DND-41 (cell line): ENCODE measurements around the gene NR1I2.

Source experiments
- ATAC-seq: fragments of 200-7000 bp; cut with Tn5 transposase; 3 replicates; pipeline ENCODE4 v1.9.1; 2021; ENCODE audit warnings: low read depth; ENCODE audit not compliant: insufficient read depth
- DNase-seq: peaks from one replicate; pipeline ENCODE4 v3.0.0-alpha.2; 2020
- H2AFZ ChIP-seq: 2 replicates; pipeline ENCODE4 v1.6.0; 2012; ENCODE audit warnings: low read depth, low read length
- H3K27ac ChIP-seq: 2 replicates; pipeline ENCODE4 v1.5.1; 2012; ENCODE audit warnings: low read length, inconsistent platforms
- H3K27me3 ChIP-seq: fragments of 200-600 bp; sonication (generic); 2 replicates; pipeline ENCODE4 v1.6.0; 2012; ENCODE audit warnings: low read length, mild to moderate bottlenecking, inconsistent platforms; ENCODE audit not compliant: insufficient read depth, poor library complexity
- H3K36me3 ChIP-seq: 2 replicates; pipeline ENCODE4 v1.5.1; 2012; ENCODE audit warnings: low read length, inconsistent platforms; ENCODE audit not compliant: insufficient read depth
- H3K4me1 ChIP-seq: 2 replicates; pipeline ENCODE4 v1.5.1; 2012; ENCODE audit warnings: mild to moderate bottlenecking, low read length; ENCODE audit not compliant: insufficient read depth
- H3K4me2 ChIP-seq: 2 replicates; pipeline ENCODE4 v1.6.0; 2012; ENCODE audit warnings: mild to moderate bottlenecking, moderate library complexity, low read length, inconsistent platforms; ENCODE audit not compliant: insufficient read depth
- H3K4me3 ChIP-seq, 2 experiments: fragments of 200-600 bp in 1 of 2; shearing (Covaris generic) in 1 of 2; 2 replicates each; pipeline ENCODE4 v1.5.1; 2012 to 2016; ENCODE audit warnings: inconsistent platforms in 2 of 2, low read length in 2 of 2, mild to moderate bottlenecking in 2 of 2, low read depth in 1 of 2, moderate library complexity in 1 of 2
- H3K79me2 ChIP-seq: 2 replicates; pipeline ENCODE4 v1.6.0; 2012; ENCODE audit warnings: low read length, inconsistent platforms; ENCODE audit not compliant: insufficient read depth
- H3K9ac ChIP-seq: 2 replicates; pipeline ENCODE4 v1.6.0; 2012; ENCODE audit warnings: low read depth, mild to moderate bottlenecking, inconsistent platforms, low read length, moderate library complexity
- H3K9me3 ChIP-seq: 2 replicates; pipeline ENCODE4 v1.5.1; 2012; ENCODE audit warnings: low read length, moderate library complexity, mild to moderate bottlenecking, inconsistent platforms; ENCODE audit not compliant: insufficient read depth, severe bottlenecking
- H4K20me1 ChIP-seq: 2 replicates; pipeline ENCODE4 v1.6.0; 2012; ENCODE audit warnings: low read length; ENCODE audit not compliant: insufficient read depth
- CTCF ChIP-seq: IDR thresholded peaks from 2 replicates; pipeline ENCODE4 v1.5.1; 2012; ENCODE audit warnings: borderline replicate concordance, low read length, moderate library complexity, mild to moderate bottlenecking; ENCODE audit not compliant: poor library complexity, severe bottlenecking; ENCODE audit errors: extremely low read depth
- EZH2 ChIP-seq: IDR thresholded peaks from 3 replicates; pipeline ENCODE4 v1.6.1; 2012; ENCODE audit warnings: borderline replicate concordance, low read depth, mild to moderate bottlenecking, moderate library complexity, low read length, inconsistent platforms; ENCODE audit not compliant: severe bottlenecking

Gene NR1I2

GRCh38 chr3:119862616-119863015 is 80.7 kb downstream of the NR1I2 start:
- no peak overlapping the region for H3K9ac ChIP-seq
- H3K79me2 ChIP-seq = no peaks in the 10 kb centered on the region
- no peaks in the 10 kb centered on the region for H3K27me3 ChIP-seq
- TF ChIP-seq CTCF = no peak
- TF ChIP-seq EZH2 = no peak
- no peak for ATAC-seq
- no peak overlapping the region for H3K4me3 ChIP-seq
- no peak for DNase-seq
- peaks cover 7% of the 10 kb centered on the region for H3K9me3 ChIP-seq
- peaks cover 71% of the 10 kb centered on the region for H3K36me3 ChIP-seq
- no peak overlapping the region for H3K4me2 ChIP-seq
- no peaks in the 10 kb centered on the region for H4K20me1 ChIP-seq
- H3K4me1 ChIP-seq = no peaks in the 10 kb centered on the region
- no peak overlapping the region for H2AFZ ChIP-seq
- H3K27ac ChIP-seq = no peak overlapping the region

- no peak overlapping the region for H3K4me3 ChIP-seq
- H3K79me2 ChIP-seq = no peaks in the 10 kb centered on the region
- no peaks in the 10 kb centered on the region for H3K9me3 ChIP-seq
- no peak overlapping the region for H3K4me2 ChIP-seq
- no peaks in the 10 kb centered on the region for H3K27me3 ChIP-seq
- H3K27ac ChIP-seq = no peak overlapping the region
- H2AFZ ChIP-seq = no peak overlapping the region
- DNase-seq (no peak), ATAC-seq (no peak)
- H3K36me3 ChIP-seq = peaks cover 53% of the 10 kb centered on the region
- H3K9ac ChIP-seq = no peak overlapping the region
- TF ChIP-seq CTCF = no peak
- TF ChIP-seq EZH2 = no peak
- no peaks in the 10 kb centered on the region for H4K20me1 ChIP-seq
- H3K4me1 ChIP-seq = no peaks in the 10 kb centered on the region
These were observed 82.6 kb downstream of the NR1I2 start for GRCh38 chr3:119864476-119864875.
